GM03348 (cell line): ENCODE data around the gene TTYH3.
A peak's percentile ranks its signal among the peaks of the same experiment; 100 is the strongest.
"Not testable (repeated sequence)": the region's sequence is repeated elsewhere in the genome, so short reads cannot be mapped to it uniquely, and the experiment has no call there.

Source experiments
- DNase-seq: peaks from one replicate; pipeline ENCODE4 v3.0.0; 2012; ENCODE audit warnings: low spot score

The TTYH3 gene

DNA sequence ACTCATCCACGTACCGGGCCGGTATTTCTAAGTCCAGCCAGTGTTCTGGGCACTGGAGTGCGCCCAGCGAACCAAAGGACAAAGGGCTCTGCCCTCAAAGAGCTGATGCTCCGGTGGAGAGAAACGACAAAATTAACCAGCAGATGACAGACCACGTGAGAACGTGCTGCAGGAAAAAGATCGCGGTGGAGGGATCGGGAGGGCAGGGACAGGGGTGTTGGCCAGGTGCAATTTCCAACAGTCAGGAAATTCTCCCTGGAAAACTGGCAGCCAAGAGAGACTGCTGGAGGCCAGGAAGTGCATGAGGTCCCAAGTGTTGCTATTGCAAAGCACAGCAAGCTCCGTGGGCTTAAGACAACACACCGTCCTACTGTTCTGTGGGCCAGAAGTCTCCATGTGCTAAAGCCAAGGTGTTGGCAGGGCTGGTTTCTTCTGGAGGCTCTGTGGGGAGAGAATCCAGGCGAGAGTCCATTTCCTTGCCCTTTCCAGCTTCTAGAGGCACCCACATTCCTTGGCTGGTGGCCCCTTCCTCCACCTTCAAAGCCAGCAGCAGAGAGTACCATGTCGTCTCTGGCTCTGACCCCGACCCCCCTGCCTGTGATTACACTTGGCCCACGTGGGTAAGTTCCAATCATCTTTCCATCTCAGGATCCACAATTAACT is 34.9 kb downstream of the TTYH3 start:
- no peak for DNase-seq

GRCh38 chr7:2667843-2668242 is 36.1 kb downstream of the TTYH3 start:
- DNase-seq = no peak

GRCh38 chr7:2668401-2668800 is 36.6 kb downstream of the TTYH3 start:
- no peak for DNase-seq

DNA sequence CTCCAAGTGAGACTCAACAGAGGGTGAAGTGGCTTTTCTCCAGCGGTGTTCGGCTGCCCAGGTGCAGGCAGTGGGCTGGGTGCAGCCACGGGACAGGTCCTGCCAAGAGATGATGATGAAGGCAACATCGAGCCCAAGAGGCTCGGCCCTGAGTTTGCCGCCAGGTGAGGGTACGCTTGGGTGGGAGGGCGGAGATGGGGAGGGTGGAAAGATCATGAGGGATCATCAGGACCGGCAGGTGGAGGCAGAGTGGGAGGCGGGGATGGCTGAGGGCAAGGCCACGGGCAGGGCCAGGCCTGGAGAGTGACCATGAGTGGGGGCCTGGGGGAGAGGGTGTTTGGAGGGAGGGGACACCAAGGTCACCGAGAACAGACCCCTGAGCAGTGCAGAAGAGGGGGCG is 38.4 kb downstream of the TTYH3 start:
- no peak for DNase-seq

- DNase-seq = peak; percentile 90
Observed at GRCh38 chr7:2670720-2671391, 39.1 kb downstream of the TTYH3 start.

DNA sequence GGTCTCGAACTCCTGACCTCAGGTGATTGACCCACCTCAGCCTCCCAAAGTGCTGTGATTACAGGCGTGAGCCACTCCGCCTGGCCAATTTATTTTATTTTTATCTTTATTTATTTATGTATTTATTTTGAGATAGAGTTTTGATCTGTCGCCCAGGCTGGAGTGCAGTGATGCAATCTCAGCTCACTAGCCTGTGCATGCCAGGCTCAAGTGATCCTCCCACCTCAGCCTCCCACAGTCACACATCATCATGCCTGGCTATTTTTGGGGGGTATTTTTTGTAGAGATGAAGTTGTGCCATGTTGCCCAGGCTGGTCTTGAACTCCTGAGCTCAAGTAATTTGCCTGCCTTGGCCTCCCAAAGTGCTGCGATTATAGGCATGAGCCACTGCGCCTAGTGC is 41.4 kb downstream of the TTYH3 start:
- DNase-seq = not testable (repeated sequence)

DNA sequence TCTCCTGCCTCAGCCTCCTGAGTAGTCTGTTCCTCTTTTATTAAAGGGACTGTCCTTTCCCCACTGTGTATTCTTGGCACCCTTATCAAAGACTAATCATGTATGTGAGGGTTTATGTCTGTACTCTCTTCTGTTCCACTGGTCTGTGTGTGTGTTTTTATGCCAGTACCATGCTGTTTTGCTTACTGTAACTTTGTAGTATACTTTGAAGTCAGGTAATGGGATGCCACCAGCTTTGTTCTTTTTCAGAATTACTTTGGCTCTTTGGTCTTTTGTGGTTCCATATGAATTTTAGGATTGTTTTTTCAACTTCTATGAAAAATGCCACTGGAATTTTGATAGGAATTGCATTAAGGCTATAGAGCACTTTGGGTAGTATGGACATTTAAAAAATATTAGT is 42.1 kb downstream of the TTYH3 start:
- DNase-seq = no peak

GRCh38 chr7:2675256-2675764 is 43.5 kb downstream of the TTYH3 start:
- DNase-seq = no peak

DNA sequence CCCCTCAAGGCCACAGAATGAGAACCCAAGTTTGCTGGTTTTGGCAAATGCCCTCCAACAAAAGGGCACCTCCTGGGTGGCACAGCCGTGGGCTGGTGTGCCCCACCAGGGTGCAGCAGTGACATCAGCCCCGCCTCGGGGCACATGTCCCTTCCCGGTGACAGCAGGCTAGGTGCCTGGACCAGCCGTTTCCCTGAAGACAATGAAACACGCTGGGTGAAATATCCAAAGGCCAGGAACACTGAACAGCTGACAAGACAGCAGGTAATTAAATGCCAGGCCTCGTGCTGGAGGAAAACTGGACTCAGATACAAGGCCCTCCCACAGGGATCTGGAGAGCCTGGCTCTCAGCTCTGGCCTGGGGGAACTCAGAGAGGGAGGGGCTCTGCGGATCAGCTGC is 44.8 kb downstream of the TTYH3 start:
- not testable (repeated sequence) for DNase-seq

DNA sequence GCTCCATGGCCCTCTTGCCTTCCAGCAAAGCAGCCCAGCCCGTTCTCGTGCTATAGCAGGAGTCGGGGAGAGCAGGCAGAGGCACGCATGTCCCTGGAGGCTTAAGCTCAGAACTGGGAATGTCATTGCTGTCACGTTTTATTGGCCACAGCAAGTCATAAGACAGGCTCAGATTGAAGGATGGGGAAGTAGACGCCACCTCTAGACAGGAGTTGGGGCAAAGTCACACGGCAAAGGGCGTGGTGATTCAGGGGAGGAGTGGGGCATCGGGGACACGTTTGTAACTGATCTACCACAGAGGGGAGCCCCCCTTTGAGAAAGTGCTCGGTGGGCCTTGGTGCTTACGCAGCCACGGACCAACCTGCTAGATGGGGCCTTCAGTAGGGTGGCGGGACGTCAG is 46.7 kb downstream of the TTYH3 start:
- not testable (repeated sequence) for DNase-seq

DNA sequence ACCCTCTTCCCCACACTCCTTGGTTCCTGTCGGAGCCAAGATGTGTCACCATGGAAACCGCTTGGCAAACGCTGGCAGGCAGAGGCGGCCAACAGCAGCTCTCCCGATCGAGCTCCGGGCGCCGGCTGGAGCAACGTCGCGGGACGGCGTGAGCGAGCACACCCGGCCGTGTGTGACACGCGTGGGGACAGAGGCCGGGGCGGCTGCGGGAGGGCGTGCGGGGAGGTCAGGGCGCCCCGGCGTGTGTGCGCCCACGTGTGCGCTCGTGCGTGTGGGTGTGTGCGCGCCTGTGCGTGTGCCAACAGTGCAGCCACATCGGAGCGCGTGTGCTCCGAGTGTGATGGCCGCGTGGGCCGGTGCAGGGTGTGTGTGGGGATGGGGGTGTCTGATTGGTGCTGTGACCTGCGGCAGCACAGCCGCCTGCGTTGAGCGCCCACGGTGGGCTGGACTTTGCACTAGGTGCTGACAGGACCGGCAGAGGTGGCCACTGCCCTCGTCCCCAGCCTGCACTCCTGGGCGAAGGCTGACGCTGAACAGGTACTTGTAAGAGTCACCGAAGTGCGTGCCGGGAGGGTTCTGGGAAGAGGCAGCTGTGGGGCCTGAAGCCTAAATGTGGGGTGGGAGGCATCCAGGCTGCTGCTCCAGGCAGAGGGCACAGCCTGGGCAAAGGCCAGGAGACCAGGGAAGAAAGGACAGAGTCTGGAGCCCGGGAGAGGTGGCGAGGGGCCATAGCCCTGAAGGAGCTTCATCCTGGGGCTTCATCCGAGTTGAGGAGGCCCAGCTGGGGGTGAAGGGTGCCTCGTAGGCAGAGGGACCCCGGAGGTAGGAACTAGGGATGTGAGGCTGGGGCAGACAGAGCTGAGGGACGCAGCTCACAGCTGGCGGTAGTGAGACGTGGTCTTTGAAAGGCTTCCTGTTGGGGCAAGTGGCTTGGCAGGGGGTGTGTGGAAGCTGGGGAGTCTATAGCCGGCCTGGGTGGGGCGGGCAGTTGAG is 47.6 kb downstream of the TTYH3 start:
- DNase-seq = not testable (repeated sequence)

DNA sequence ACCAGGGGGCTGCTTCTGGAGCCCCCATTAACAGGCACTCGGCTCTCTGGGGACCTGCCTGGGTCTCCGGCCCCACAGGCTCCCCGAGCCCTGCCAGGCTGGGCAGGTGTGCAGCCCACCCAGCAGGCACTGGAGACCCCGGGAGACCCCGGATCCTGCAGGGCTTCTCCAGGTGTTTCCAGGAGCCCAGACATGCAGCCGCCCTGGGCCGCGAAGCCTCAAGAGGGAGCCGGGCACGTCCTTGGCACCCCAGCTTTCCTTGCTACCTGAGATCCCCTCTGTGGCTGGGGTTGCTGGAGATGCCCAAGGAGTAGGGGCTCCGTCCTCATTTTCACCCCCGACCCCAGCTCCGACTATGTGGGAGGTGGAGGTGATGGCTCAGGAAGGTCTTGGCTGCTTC is 48.5 kb downstream of the TTYH3 start:
- no peak for DNase-seq

DNA sequence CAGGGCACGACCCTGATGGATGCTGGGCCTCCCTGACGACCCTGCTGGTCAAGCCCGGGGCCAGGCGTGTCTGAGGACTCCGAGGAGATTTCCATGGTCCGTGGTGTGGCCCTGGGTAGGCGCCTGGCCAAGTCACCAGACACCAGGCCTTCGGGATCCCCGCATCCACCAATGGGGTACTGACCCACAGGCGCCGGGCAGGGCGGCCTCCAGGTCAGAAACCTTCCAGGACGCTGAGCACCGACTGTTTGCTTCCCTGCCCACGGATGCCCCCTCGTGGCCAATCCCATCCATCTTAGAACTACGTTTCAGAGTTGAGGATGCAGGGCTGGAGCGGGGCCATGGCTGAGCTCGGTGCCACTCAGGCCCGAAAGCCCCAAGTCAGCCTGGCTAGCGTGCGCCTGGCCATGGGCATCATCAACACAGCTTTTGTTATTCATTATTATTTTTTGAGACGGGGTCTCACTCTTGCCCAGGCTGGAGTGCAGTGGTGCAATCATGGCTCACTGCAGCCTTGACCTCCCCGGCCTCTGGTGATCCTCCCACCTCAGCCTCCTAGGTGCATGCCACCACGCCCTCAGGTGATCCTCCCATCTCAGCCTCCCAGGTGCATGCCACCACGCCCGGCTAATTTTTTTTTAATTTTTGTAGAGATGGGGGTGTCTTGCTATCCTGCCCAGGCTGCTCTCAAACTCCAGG is 49.2 kb downstream of the TTYH3 start:
- DNase-seq = peak; percentile 91

GRCh38 chr7:2681929-2682799 is 50.4 kb downstream of the TTYH3 start:
- DNase-seq = no peak

GRCh38 chr7:2684501-2684900 is 52.7 kb downstream of the TTYH3 start:
- DNase-seq = no peak

GRCh38 chr7:2686101-2686500 is 54.3 kb downstream of the TTYH3 start:
- no peak for DNase-seq

DNA sequence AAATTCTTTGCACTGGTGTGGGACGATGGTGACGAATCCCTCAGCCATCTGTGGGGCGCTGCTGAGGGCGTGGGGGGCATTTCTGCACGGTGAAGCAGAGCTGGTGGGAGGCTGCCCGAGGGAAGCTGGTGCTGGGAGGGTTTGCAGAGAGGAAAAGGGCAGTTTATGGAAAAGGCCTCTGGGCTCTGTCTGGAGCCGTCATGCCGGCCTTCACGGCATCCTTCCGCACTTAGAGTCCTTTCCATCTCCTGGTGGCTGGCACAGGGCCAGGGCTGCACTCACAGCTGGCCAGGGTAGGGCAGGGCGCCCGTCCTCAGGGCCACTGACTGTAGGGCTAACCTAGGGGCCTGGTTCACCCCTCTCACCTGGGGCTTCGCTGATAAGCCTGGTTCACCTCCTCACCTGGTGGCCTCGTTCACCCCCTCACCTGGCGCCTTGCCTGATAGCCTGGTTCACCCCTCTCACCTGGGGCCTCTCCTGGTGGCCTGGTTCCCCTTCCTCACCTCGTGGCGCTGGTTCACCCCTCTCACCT is 55.6 kb downstream of the TTYH3 start:
- peak; percentile 82 for DNase-seq

GRCh38 chr7:2687881-2688318 is 56.1 kb downstream of the TTYH3 start, which contains the start of gene AMZ1:
AMZ1 (plus strand) TSS chr7:2688202; CDS start chr7:2700452, 12,250 bp downstream.
- DNase-seq = peak; percentile 79

DNA sequence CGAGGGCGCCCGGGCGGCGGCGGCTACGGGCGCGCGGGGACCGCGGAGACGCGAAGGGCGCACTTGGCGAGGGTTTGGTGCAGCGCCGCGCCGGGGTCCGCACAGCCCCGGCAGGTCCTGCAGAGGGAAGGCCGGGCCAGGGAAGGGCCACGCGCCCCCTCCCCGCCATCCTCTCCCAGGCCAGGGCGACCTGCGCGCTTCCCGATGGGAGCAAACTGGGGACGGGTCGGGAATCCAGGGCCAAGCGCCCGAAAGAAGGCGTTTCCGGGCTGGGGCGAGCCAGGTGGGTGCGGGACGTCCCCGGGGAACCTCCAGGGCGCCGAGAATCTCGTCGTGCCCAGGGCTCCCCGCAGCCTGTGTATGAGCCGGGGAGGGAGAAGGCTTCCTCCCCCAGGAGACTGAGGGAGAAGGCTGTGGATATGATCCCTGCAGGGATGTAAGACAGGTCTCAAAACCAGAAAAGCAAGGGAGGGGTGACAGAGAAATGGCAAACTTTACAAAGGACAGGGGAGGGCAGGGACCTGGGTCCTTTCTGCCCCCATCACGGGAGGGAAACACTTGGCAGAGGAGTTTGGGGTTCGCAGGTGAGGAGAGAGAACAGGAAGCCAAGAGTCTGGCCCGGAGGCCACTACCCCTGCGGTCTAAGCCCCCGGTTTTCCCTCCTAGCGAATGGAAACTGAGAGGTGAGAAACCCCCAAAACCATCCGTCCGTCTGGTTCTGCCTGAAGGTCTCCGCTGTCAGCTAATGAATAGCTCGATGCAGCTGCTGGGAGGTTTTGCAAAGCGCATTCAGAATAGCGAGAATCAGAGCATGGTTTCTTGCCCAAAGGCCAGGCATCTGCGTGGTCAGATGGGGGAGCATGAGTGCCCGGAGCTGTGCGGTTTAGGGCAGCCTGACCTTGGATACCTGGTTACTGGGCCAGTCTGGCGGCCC is 56.9 kb downstream of the TTYH3 start:
- DNase-seq = peak; percentile 58
